Activated CD4-positive, alpha-beta T cell treated with anti-CD3 and anti-CD28 coated beads for 48 hours (primary cell): ENCODE data around the gene NT5C3A.
"Not testable (repeated sequence)": the region's sequence is repeated elsewhere in the genome, so short reads cannot be mapped to it uniquely, and the experiment has no call there.

ENCODE experiments used
- DNase-seq: peaks from one replicate; pipeline ENCODE4 v3.0.0-alpha.2; 2020

NT5C3A gene

DNA sequence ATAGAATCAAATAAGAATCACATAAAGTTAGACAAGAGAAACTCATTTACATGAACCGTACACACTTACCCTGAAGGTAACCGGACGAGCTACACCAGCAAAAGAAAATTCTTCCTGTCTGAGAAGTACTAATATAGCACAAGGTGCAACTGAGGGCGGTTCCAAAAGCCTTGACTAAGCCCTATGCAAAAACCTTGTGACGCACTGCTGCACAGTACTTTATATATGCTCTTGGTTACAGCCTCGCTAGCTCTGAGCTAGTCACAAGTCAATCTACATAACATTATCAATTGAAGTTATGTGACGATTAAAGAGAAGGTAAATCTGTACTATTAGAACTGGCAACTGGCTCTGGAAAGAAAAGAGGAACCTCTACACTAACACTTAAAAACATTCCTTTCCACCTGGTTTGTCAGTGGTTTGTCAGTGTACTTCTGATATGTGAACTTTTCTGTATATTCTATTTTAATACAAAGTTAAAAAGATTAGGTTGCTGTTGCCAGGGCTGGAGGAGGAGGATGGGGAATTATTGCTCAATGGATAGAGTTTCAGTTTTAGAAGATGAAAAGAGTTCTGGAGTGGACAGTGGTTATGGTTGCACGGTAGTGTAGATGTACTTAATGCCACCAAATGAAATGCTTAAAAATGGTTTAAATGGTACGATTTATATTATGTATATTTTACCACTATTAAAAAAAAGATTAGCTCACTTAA lies 21.6 kb downstream of the NT5C3A start:
- peak; percentile 66 for DNase-seq

DNA sequence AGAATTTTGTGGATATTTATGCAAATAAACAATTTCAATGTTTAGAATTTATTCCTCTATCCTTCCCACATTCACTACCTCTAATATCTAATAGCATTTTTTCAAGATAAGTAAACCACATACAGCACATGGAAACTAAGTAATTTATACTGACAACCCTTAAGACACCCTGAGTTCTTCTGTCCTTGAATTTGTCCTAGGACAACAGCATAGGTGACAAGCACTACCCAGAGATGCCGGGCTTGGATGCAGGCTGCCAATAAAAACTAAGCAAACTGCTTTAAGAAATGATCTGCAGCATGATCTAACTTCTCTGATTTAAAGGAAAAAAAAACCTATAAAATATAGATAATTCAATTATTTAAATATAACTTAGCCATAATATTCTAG lies 22.7 kb downstream of the NT5C3A start:
- no peak for DNase-seq

- DNase-seq, result no peak
Measured at GRCh38 chr7:33039257-33039902, 23.2 kb downstream of the NT5C3A start.

- DNase-seq, result no peak
Measured at GRCh38 chr7:33038639-33039038, 23.9 kb downstream of the NT5C3A start.

- DNase-seq, result no peak
Measured at GRCh38 chr7:33035776-33036175, 26.8 kb downstream of the NT5C3A start.

DNA sequence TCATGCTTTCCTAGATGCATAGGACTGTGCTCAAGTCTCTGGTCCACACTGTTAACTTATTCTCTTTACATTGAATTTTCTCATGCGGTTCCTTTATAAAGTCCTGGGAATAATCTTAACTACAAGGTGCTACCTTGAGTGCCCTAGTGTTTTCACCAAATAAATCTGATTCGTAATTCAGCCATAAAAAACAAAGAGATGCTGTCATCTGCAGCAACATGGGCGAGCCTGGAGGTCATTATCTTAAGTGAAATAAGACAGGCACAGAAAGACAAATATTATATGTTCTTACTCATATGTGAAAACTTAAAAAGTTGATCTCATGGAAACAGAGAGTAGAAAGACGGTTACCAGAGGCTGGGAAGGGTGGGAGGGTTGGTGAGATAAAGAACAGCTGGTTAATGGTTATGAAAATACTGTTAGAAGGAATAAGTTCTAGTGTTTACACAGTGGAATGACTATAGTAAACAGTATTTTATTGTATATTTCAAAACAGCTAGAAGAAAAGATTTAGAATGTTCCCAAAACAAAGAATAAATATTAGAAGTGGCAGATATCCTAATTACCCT lies 38.3 kb downstream of the NT5C3A start:
- no peak for DNase-seq

GRCh38 chr7:33012364-33012763 lies 50.2 kb downstream of the NT5C3A start:
- DNase-seq, result no peak

DNA sequence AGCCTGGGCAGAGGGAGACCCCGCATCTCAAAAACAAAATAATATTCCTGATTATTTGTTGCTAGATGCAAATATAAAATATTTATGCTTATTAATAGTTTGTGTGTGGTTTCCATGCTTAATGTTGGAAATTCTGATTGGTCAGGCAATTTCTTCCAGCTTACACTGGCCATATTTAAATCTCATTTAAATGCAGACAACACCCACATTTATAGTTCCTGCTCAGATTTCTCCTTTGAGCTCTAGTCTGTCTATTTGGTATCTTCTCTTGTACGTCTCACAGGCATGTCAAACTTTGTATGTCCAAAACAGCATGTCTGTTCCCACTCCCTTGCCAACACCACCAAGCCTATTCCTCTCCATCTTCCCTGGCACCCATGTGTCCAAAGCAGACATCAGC lies 52.8 kb downstream of the NT5C3A start:
- DNase-seq, result no peak

DNA sequence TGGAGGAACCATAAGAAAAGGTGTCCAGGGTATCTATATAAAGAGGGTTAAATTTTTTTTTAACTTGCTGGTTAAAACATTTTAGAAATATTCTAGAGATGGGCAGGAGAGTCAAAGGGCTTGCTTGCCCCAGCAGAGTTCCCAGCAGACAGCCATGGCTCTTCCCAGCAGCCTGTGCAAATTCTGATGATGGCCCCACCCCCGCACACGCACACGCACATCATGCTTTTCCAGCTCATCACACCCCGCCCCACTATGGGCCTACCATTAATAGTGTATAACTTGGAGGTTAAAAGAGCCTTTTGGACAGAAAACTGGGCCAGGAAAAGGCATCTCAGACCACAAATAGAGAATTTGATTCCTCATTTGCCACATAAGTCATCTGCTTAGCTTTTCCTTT lies 56.9 kb downstream of the NT5C3A start:
- not testable (repeated sequence) for DNase-seq

DNA sequence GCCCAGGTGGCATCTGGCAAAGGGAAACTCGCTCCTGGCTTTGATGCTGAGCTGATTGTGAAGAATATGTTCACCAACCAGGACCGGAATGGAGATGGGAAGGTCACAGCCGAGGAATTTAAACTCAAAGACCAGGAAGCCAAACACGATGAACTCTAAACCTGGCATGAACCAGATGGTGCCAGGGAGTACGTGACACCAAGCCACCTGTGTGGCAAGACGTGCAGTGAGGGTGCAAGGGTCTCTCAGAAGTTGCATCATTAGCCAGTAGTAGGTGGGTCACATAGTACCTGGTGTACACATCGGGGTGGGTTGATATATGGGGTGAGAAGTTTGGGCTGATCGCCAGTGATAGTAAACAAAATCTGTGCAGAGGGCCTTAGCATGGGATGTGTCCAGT lies 57.4 kb downstream of the NT5C3A start:
- DNase-seq, result not testable (repeated sequence)

DNA sequence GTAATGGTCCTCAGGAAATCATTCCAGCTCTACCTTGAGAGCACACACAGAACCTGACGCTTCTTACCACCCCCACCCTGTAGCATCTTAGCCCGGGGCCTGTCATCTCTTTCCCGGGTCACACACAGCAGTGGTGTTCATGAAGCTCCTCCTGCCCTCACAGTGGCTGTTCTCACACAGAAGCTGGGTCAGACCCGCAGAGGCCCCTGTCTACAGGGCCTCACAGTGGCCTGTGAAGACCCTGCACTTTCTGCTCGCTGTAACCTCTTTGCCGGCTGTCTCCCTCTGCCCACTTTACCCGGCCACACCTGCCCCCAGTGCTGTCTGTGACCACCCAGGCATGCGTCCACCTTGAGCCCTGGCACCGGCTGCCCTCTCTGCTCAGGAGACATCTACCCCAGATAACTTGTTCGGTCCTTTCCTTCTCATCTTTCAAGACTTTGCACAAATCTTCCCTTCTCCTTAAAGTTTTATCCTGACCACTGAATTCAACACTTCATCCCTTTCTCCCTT lies 58.4 kb downstream of the NT5C3A start:
- not testable (repeated sequence) for DNase-seq

DNA sequence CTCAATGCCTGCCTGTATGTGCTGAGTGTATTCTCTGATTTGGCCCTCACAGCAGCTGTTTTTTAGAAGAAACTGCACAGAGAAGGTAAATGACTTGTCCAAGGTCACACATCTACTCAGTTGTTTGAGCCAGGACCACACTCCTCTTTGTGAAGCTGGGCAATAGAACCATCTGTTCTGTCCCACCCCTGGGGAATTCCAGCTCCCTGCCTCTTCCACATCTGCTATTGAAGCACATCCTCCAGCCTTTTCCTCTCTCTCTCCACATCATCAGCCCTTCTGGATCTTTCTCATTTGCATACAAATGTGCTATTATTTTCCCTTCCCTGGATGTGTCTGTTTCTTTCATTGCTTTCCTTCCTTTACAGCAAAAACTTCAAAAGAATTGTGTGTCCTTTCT lies 59.5 kb downstream of the NT5C3A start:
- DNase-seq, result not testable (repeated sequence)

- not testable (repeated sequence) for DNase-seq
Measured at GRCh38 chr7:32999380-32999779, 63.2 kb downstream of the NT5C3A start.

DNA sequence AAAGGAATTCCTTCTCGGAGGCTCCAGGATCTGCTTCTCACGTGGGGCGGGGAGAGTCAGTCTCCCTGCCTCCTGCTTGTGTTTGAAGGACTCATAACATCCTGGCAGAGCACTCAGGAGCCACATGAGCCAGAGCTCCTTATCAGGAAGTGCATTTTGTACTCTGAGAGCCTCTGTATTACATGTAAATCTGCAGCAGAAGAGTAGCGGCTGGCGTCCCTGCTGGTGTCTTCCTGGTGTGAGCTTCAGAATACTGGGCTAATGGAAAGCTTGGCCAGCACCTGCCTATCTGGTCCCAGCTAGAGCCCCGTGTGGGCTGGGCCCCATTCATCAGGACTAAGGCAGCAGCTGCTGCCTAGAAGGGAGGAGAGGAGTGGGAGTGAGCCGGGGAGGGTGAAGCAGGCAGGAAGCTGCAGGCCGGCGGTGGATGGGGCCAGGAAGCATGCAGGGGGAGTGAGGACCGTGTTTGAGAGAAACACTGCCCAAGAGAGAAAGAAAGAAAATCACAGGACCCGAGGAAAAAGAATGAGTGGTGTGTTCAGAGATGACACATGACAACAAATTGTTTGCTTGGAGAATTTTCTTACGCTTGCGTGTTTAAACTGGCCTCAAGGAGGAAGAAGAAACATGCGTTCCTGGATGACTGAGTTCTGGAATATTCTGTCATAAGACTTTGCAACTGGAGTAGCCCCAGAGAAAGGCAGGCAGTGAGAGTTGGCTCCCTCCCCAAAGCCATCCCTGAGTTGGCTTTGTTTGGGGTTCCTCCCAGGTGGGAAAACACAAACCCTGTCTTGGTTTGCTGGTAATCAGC lies 64.0 kb downstream of the NT5C3A start:
- not testable (repeated sequence) for DNase-seq

GRCh38 chr7:32997956-32998355 lies 64.6 kb downstream of the NT5C3A start:
- not testable (repeated sequence) for DNase-seq

DNA sequence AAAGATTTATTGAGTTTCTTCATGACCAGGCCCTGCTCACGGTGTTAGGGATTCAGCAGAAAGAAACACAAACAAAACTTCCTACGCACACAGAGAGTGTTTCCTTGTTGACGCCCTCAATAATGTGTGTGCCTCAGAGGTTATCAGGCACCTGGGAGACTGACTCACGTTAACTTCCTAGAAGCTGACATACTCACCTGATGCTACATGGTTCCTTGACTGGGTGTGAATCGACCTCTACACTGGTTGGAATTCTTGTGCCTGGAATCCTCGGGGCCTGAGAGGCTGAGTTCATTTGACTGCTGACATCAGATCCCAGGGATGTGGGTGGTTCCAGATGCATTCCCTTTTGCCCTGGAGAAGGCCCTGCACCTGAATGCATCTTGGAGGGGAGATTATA lies 69.8 kb downstream of the NT5C3A start:
- not testable (repeated sequence) for DNase-seq

DNA sequence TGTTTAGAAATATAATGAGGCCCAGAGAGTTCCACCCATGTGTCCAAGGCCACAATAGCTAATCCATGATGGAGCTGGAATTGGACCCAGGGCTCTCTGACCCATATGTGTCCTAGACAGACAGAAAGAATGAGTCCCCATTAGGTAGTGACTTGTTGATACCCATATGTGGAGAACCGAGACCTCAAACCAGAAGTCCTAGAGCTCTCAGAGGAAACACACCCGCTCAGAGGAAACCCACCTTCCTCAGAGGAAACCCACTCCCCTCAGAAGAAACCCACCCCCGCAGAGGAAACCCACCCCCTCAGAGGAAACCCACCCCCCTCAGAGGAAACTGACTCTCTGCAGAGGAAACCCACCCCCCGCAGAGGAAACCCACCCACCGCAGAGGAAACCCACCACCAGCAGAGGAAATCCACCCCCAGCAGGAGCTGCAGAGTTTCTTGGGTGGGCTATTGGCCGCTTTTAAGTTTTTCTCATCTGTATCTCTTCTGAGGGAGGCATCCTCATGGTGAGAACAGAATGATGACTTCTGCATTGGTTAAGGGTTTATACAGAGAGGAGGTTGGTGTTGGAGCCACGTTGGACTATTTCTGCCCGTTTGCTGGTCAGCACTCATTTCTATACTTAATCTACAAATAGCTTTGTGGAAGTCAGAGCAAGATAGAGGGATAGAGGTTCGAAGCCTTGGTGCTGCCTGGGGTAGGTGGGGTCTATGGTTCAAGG lies 70.4 kb downstream of the NT5C3A start:
- DNase-seq, result not testable (repeated sequence)

DNA sequence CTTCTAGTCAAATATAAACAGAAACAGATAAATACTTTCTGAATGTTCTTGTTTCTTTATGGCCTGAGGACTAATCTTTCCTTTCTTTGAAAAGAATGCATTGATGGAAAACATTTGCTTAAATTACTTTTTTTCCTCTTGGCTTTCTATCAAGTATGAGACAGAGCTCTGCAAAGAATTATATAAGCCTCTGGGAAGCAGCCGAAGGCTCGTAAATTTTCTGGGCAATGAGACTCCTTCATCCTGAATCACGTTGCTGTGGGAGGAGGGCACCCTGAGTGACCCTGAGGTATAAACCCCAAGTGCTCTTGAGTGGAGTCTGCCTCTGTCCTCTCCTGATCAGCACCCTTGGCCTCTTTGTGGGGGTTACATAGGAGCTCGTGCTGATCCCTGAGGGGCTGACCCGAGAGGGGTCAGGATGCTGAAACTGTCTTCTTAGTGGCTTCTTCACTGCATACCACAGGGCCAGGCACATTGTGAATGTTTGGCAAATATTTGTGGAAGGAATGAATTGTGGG lies 71.4 kb downstream of the NT5C3A start:
- not testable (repeated sequence) for DNase-seq

DNA sequence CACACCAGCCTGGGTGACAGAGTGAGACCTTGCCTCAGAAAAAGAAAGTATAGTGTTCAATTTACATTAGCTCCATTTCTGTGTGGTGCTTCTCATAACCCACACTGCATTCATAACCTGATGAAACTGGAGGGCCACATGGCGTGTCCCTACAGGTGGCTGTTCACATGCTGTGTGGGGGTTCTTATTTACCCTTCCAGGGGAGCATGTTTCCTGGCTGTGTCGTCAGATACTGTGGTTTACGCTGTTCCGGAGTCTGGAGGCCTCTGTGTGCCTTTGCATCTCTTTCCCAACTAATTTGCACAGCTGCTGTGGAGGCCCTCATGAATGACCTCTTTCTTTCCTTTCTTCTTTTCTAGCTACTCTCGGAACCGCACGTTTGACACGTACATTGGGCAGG lies 74.4 kb downstream of the NT5C3A start:
- not testable (repeated sequence) for DNase-seq

DNA sequence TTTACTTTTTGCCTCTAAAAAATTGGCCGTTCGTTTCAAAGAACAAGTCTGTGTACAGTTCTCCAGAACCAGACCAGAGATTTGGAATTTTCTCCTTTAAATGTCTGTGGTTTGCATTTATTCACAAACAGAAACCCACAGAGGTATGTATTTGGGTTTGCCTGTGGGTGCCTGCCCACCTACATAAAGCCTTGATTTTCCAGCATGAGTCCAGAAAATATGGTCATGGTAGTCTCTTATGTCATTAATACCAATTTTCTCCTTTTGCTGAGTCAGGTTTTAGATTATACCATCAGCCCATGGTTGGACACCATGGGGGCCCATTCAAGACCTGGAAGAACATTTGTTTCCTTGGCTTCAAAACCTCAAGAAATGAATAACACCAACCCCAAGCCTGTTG lies 82.7 kb downstream of the NT5C3A start:
- not testable (repeated sequence) for DNase-seq

DNA sequence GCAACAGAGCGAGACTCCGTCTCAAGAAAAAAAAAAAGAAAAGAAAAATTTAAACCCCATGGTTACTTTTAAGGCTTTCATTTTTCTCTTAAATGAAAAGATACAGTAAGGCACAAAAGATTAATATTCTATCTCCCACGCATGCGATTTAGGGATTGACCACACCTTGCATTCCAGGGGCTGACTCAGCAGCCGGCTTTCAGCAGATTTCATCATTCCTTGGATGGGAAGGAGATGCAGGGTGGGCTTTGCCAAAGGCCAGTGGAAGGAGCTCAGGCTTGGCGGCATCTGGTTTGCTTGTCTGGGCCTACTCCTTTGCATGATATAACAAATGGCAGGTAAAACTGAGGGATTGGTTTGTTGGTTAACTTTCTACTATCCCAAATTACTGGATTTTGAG lies 83.3 kb downstream of the NT5C3A start:
- not testable (repeated sequence) for DNase-seq

GRCh38 chr7:32977159-32977558 lies 85.4 kb downstream of the NT5C3A start:
- not testable (repeated sequence) for DNase-seq
